Measurements from ENCODE around the gene ACKR2.

- TF ChIP-seq CTCF (IDR thresholded peaks at IDR 0.05) = no peak
- TF ChIP-seq POLR2A (IDR thresholded peaks at IDR 0.05) = no peak
- no peak for TF ChIP-seq POLR2AphosphoS5 (IDR thresholded peaks at IDR 0.05)
Measured at GRCh38 chr3:42876401-42876800, 67.2 kb downstream of the ACKR2 start.
